ENCODE data around the gene SLX4IP. TPM values are rescaled to one million over a fixed set of nuclear protein-coding genes. Genes with fewer than 3 reads are reported as not detected.

SLX4IP gene
- total and polyA plus RNA-seq, 2 of the 13 experiments (the other 11 are each of a cell fraction or from before 2014, with no cell fraction given), result 3.6 to 7.3 TPM

GRCh38 chr20:10673842-10674683 is 239.0 kb downstream of the SLX4IP start, which contains the start of gene JAG1 (continued):
- TF ChIP-seq TRAFD1 (CRISPR knock-in tag; IDR thresholded peaks at IDR 0.05; ENCODE audit: borderline replicate concordance) (no peak), KLF13 (CRISPR knock-in tag; IDR thresholded peaks at IDR 0.05) (no peak), NFAT5 (CRISPR knock-in tag; IDR thresholded peaks at IDR 0.05) (peak; percentile 76; the same call in 1 of the 2 replicates), ZNF530 (CRISPR knock-in tag; IDR thresholded peaks at IDR 0.05; ENCODE audit: low read depth) (no peak), MAFK (conservative IDR thresholded peaks at IDR 0.05 in 1 of 2, IDR thresholded peaks at IDR 0.05 in 1 of 2; ENCODE audit: low read length in 2 of 2) (no peak), ZNF567 (CRISPR knock-in tag; IDR thresholded peaks at IDR 0.05; ENCODE audit: borderline replicate concordance) (no peak), RBAK (CRISPR knock-in tag; IDR thresholded peaks at IDR 0.05) (0 out of 2 replicates have a peak, but pooled peaks have one; percentile 17), POLR2A (IDR thresholded peaks at IDR 0.05; ENCODE audit: insufficient read depth in 1 of 2, low read depth in 2 of 2, low read length in 2 of 2) (peak; percentile 93 to 96), CENPBD1 (CRISPR knock-in tag; IDR thresholded peaks at IDR 0.05; ENCODE audit: borderline replicate concordance, low read depth) (no peak), ZNF354B (CRISPR knock-in tag; IDR thresholded peaks at IDR 0.05) (0 out of 2 replicates have a peak, but pooled peaks have one; percentile 51), ZNF362 (CRISPR knock-in tag; IDR thresholded peaks at IDR 0.05; ENCODE audit: borderline replicate concordance) (peak; percentile 80; the same call in 1 of the 2 replicates), ZUFSP (CRISPR knock-in tag; IDR thresholded peaks at IDR 0.05; ENCODE audit: borderline replicate concordance) (no peak), USF2 (IDR thresholded peaks at IDR 0.05; ENCODE audit: low read depth, low read length) (no peak), USF2 (CRISPR knock-in tag; IDR thresholded peaks at IDR 0.05; ENCODE audit: borderline replicate concordance) (no peak; the same call in 1 of the 2 replicates)
